Common myeloid progenitor, CD34-positive (primary cell): ENCODE results near the gene NSD1.

Experiments
- CTCF ChIA-PET: fragments of 350-600 bp; sonication (Branson Sonifier 250); formaldehyde crosslinking; loops from one replicate; lab custom pipeline; 2021; ENCODE audit warnings: antibody characterized with exemption; lab: Charles Lee
- POLR2A ChIA-PET: fragments of 350-600 bp; sonication (Branson Sonifier 250); formaldehyde crosslinking; loops from one replicate; lab custom pipeline; 2021; ENCODE audit warnings: antibody characterized with exemption; lab: Charles Lee
- DNase-seq, 3 donors: peaks; one replicate each; pipeline versions ENCODE4 v3.0.0 to v3.0.0-alpha.2; 2013
- H3K27ac ChIP-seq, 2 experiments: 1 replicate in 1 of 2; 2 replicates in 1 of 2; pipeline ENCODE4 v1.7.0; 2013; ENCODE audit warnings: inconsistent platforms in 2 of 2, low read length in 2 of 2, mild to moderate bottlenecking in 2 of 2, low read depth in 1 of 2, moderate library complexity in 1 of 2; ENCODE audit not compliant: severe bottlenecking in 2 of 2, insufficient read depth in 1 of 2, poor library complexity in 1 of 2
- H3K27me3 ChIP-seq, 5 experiments: replicated peaks in 2 of 5; 1 replicate in 3 of 5; 2 replicates in 2 of 5; pipeline versions ENCODE4 v1.6.1 to v1.7.0; 2013; ENCODE audit warnings: low read length in 4 of 5, mild to moderate bottlenecking in 2 of 5, moderate library complexity in 2 of 5, inconsistent platforms in 1 of 5; ENCODE audit not compliant: insufficient read depth in 5 of 5, control insufficient read depth in 4 of 5
- H3K36me3 ChIP-seq, 4 experiments: 1 replicate in 2 of 4; 2 replicates in 2 of 4; pipeline versions ENCODE4 v1.6.1 to v1.7.0; 2013; ENCODE audit warnings: low read length in 3 of 4, control low read depth in 1 of 4, mild to moderate bottlenecking in 1 of 4; ENCODE audit not compliant: control insufficient read depth in 4 of 4, insufficient read depth in 4 of 4
- H3K4me1 ChIP-seq, 4 experiments: 1 replicate in 3 of 4; 2 replicates in 1 of 4; pipeline versions ENCODE4 v1.6.1 to v1.7.1; 2013; ENCODE audit warnings: low read length in 3 of 4, mild to moderate bottlenecking in 3 of 4, control low read depth in 1 of 4, inconsistent platforms in 1 of 4, moderate library complexity in 1 of 4; ENCODE audit not compliant: control insufficient read depth in 4 of 4, insufficient read depth in 4 of 4; ENCODE audit errors: control extremely low read depth in 1 of 4
- H3K4me3 ChIP-seq, 7 experiments: 1 replicate in 4 of 7; 2 replicates in 3 of 7; pipeline versions ENCODE4 v1.5.1 to v1.7.0; 2013; ENCODE audit warnings: mild to moderate bottlenecking in 7 of 7, low read length in 6 of 7, moderate library complexity in 6 of 7, inconsistent platforms in 2 of 7, low read depth in 2 of 7, control low read depth in 1 of 7; ENCODE audit not compliant: insufficient read depth in 4 of 7, control insufficient read depth in 1 of 7; ENCODE audit errors: extremely low read depth in 1 of 7
- H3K9me3 ChIP-seq, 5 experiments: 1 replicate in 4 of 5; 2 replicates in 1 of 5; pipeline versions ENCODE4 v1.6.1 to v1.7.1; 2013; ENCODE audit warnings: low read length in 4 of 5, mild to moderate bottlenecking in 2 of 5, inconsistent platforms in 1 of 5, low read depth in 1 of 5, moderate library complexity in 1 of 5; ENCODE audit not compliant: control insufficient read depth in 4 of 5, insufficient read depth in 2 of 5; ENCODE audit errors: control extremely low read depth in 1 of 5
- WGBS: methylation state at CpG from one replicate; pipeline ENCODE4 v1.1.5; 2013; ENCODE audit not compliant: insufficient coverage; 5-methylcytosine and 5-hydroxymethylcytosine counted together

NSD1 gene

GRCh38 chr5:177089825-177090641 lies 43.5 kb upstream of the NSD1 start:
- ChIA-PET CTCF (interaction anchor here (0.6 to 0.9 kb wide), 2 partner anchors 22 kb away, joined by 3 read pairs; no protein-coding TSS in a partner anchor), POLR2A (no interaction called here)
- Histone ChIP-seq H3K36me3 (no peaks in the 10 kb centered on the region), H3K4me1 (peaks cover 0 to 15% (median 12%) of the 10 kb centered on the region in 4 experiments), H3K4me3 (no peak overlapping the region), H3K27ac (no peak overlapping the region), H3K9me3 (no peaks in the 10 kb centered on the region), H3K27me3 (peaks cover 0 to 21% (median 9%) of the 10 kb centered on the region in 5 experiments)
- 87% methylated on average over 18 of the region's 21 CpGs for WGBS
- DNase-seq: no peak

GRCh38 chr5:177090813-177091212 lies 42.8 kb upstream of the NSD1 start:
- CTCF ChIA-PET: interaction anchor here (0.6 kb wide), 1 partner anchor 21 kb away, joined by 3 read pairs; no protein-coding TSS in a partner anchor
- Histone ChIP-seq H3K27me3 (peaks cover 0 to 21% (median 9%) of the 10 kb centered on the region in 5 experiments), H3K4me1 (peaks cover 0 to 15% (median 12%) of the 10 kb centered on the region in 4 experiments)

DNA sequence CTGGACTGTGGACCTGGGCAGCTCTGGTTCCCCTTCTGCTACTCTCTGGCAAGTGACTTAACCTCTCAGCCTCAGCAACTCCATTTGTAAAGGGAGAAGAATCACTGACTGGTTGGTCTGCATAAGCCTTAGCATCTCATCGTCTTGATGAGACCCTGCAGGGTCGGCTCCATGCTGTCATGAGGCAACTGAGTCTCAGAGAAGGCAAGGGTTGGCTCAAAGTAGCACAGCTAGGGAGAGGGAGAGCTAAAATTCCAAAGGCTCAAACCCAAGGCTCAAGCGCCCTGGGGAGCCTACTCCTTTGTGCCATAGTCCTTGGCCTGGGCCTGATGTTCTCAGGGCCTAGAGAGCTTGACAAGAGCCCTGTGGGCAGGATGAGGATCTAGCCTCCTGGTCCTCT lies 42.3 kb upstream of the NSD1 start:
- no peak for DNase-seq
- H3K9me3 ChIP-seq: no peaks in the 10 kb centered on the region
- no peak overlapping the region for H3K4me3 ChIP-seq
- 100% methylated on average over 3 of the region's 3 CpGs for WGBS
- no peak overlapping the region for H3K27ac ChIP-seq
- ChIA-PET POLR2A (no interaction called here), CTCF (no interaction called here)
- H3K4me1 ChIP-seq: peaks cover 0 to 15% (median 11%) of the 10 kb centered on the region in 4 experiments
- H3K36me3 ChIP-seq: no peaks in the 10 kb centered on the region
- peaks cover 0 to 21% (median 9%) of the 10 kb centered on the region in 5 experiments for H3K27me3 ChIP-seq

More at GRCh38 chr5:177090813-177091212, 42.8 kb upstream of the NSD1 start:
- Histone ChIP-seq H3K9me3 (no peaks in the 10 kb centered on the region), H3K4me3 (no peak overlapping the region), H3K27ac (no peak overlapping the region), H3K36me3 (no peaks in the 10 kb centered on the region)
- WGBS: 96% methylated on average over 13 of the region's 13 CpGs
- POLR2A ChIA-PET: no interaction called here
- DNase-seq: no peak

DNA sequence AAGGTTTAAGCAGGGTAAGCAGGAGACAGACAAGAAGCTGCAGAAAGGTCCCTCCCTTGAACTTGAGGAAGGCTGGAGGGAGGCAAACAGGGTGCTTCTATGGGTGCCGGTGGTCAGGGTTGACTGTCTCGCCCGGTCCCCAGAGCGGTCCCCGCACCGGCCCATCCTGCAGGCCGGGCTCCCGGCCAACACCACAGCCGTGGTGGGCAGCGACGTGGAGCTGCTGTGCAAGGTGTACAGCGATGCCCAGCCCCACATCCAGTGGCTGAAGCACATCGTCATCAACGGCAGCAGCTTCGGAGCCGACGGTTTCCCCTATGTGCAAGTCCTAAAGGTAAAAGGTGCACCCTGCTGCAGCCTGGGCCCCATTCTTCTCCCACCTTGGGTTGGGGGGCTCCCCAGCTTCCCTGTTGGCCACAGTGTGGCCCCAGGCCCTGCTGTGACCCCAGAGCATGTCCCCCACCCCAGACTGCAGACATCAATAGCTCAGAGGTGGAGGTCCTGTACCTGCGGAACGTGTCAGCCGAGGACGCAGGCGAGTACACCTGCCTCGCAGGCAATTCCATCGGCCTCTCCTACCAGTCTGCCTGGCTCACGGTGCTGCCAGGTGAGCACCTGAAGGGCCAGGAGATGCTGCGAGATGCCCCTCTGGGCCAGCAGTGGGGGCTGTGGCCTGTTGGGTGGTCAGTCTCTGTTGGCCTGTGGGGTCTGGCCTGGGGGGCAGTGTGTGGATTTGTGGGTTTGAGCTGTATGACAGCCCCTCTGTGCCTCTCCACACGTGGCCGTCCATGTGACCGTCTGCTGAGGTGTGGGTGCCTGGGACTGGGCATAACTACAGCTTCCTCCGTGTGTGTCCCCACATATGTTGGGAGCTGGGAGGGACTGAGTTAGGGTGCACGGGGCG lies 41.1 kb upstream of the NSD1 start:
- no peak for DNase-seq
- Histone ChIP-seq H3K4me3 (no peak overlapping the region), H3K27ac (no peak overlapping the region), H3K4me1 (peaks cover 0 to 8% (median 4%) of the 10 kb centered on the region in 4 experiments), H3K27me3 (peaks cover 0 to 18% (median 9%) of the 10 kb centered on the region in 5 experiments), H3K9me3 (no peaks in the 10 kb centered on the region), H3K36me3 (no peaks in the 10 kb centered on the region)
- 95% methylated on average over 32 of the region's 32 CpGs for WGBS
- CTCF ChIA-PET: interaction anchor here (0.6 to 1.4 kb wide), 3 partner anchors 20 to 84 kb away, joined by 3 to 4 read pairs (median 3); no protein-coding TSS in a partner anchor
- POLR2A ChIA-PET: no interaction called here

- DNase-seq: no peak
- Histone ChIP-seq H3K27me3 (peaks cover 0 to 13% (median 8%) of the 10 kb centered on the region in 5 experiments), H3K36me3 (no peaks in the 10 kb centered on the region), H3K4me3 (no peak overlapping the region), H3K4me1 (peaks cover 0 to 7% (median 0%) of the 10 kb centered on the region in 4 experiments), H3K27ac (no peak overlapping the region), H3K9me3 (no peaks in the 10 kb centered on the region)
- POLR2A ChIA-PET: no interaction called here
- CTCF ChIA-PET: interaction anchor here (1.1 to 1.4 kb wide), 2 partner anchors 19 to 22 kb away, joined by 3 to 4 read pairs; no protein-coding TSS in a partner anchor
- 96% methylated on average over 40 of the region's 40 CpGs for WGBS
These were observed 40.4 kb upstream of the NSD1 start for GRCh38 chr5:177093082-177093712.

GRCh38 chr5:177093803-177094202 lies 39.8 kb upstream of the NSD1 start:
- H3K9me3 ChIP-seq: no peaks in the 10 kb centered on the region
- WGBS: 93% methylated on average over 2 of the region's 6 CpGs
- ChIA-PET CTCF (interaction anchor here (1.4 kb wide), 1 partner anchor 22 kb away, joined by 4 read pairs; no protein-coding TSS in a partner anchor), POLR2A (no interaction called here)
- no peak for DNase-seq
- no peaks in the 10 kb centered on the region for H3K36me3 ChIP-seq
- no peak overlapping the region for H3K4me3 ChIP-seq
- H3K27me3 ChIP-seq: peaks cover 0 to 7% (median 3%) of the 10 kb centered on the region in 5 experiments
- H3K4me1 ChIP-seq: peaks cover 0 to 7% (median 0%) of the 10 kb centered on the region in 4 experiments
- H3K27ac ChIP-seq: no peak overlapping the region
